ENCODE results near the gene OBP2A.

The OBP2A gene

DNA sequence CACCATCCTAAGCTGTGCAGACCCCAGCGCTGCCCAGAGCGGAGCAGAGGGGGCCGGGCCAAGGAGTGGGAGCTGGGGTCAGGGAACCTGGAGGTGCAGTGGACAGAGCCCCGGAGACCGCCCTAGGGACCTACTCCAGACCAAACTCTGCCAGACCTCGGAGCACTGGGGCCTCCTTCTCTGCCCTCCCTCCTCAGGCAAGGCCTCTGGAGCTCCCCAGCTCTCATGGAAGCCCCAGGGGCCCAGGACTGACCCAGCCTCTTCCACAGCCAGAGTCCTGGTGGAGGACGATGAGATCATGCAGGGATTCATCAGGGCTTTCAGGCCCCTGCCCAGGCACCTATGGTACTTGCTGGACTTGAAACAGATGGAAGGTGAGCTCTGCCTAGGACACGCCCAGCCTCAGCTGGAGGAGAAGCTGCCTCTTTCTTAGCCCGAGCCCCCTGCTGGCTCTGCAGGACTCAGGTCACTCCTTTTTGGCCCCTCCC lies 19.3 kb downstream of the OBP2A start:
- CTCF ChIA-PET = no interaction called here
- Mint-ChIP-seq H3K9me3 (peaks cover 5% of the 10 kb centered on the region), H3K27ac (no peak overlapping the region), H3K4me1 (no peaks in the 10 kb centered on the region), H3K27me3 (no peaks in the 10 kb centered on the region), H3K4me3 (no peak overlapping the region), H3K36me3 (no peaks in the 10 kb centered on the region)
- no peak for DNase-seq

DNA sequence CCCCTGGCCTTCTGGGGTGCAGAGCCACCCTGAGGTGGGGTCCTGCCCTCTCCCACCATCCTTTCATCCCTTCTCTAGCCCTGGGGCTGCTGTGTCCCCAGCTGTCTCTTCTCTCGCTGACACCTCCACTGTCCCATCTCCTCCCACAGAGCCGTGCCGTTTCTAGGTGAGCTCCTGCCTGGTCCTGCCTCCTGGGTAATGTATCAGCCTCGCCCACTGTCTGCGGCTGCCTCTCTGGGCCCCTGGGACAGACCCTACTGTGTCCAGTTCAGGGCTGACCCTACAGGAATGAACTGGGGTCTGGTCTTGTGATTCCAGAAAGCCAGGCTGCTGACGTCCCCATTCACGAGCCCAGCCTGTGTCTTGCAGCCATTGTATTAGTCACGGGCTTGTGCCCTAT lies 19.7 kb downstream of the OBP2A start:
- H3K4me3 Mint-ChIP-seq = no peak overlapping the region
- H3K27me3 Mint-ChIP-seq = no peaks in the 10 kb centered on the region
- no peaks in the 10 kb centered on the region for H3K36me3 Mint-ChIP-seq
- no peaks in the 10 kb centered on the region for H3K4me1 Mint-ChIP-seq
- CTCF ChIA-PET = no interaction called here
- no peak overlapping the region for H3K27ac Mint-ChIP-seq
- H3K9me3 Mint-ChIP-seq = peaks cover 5% of the 10 kb centered on the region
- DNase-seq = no peak

DNA sequence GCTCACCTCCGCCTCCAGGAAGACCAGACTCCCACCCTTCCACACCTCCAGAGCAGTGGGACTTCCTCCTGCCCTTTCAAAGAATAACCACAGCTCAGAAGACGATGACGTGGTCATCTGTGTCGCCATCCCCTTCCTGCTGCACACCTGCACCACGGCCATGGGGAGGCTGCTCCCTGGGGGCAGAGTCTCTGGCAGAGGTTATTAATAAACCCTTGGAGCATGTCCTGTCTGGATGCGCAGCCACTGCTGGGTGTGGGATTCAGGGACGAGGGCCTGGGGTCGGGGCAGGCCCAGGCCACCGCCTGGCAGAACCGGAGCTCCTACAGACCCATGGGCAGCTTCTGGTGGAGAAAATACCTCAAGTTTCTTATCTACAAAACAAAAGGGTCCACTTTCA lies 20.6 kb downstream of the OBP2A start:
- H3K4me3 Mint-ChIP-seq = no peak overlapping the region
- no peak overlapping the region for H3K27ac Mint-ChIP-seq
- H3K27me3 Mint-ChIP-seq = no peaks in the 10 kb centered on the region
- CTCF ChIA-PET = interaction anchor here (0.6 kb wide), 1 partner anchor 29 kb away, joined by 3 read pairs; no protein-coding TSS in a partner anchor
- H3K36me3 Mint-ChIP-seq = no peaks in the 10 kb centered on the region
- peaks cover 5% of the 10 kb centered on the region for H3K9me3 Mint-ChIP-seq
- no peak for DNase-seq
- no peaks in the 10 kb centered on the region for H3K4me1 Mint-ChIP-seq

DNA sequence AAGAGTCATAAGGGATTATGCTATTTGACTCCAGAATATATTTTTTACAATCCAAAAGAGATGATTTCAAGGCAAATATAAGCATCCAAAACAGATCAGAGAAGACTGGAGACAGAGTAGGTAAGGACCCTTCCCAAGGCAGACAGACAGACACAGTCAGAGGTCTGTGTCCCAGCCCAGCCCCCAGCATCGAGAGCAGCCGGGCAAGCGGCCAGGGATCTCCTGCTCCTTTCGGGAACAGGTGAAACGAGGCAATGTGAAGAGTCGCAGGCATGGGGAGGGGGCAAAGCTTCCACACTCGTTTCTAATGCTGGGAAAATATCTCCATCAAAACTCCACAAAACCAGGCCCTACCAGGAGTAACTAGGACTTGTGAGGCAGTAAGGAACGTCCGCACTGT lies 21.4 kb downstream of the OBP2A start:
- Mint-ChIP-seq H3K9me3 (peaks cover 5% of the 10 kb centered on the region), H3K36me3 (no peaks in the 10 kb centered on the region), H3K27ac (no peak overlapping the region), H3K4me1 (no peaks in the 10 kb centered on the region), H3K4me3 (no peak overlapping the region), H3K27me3 (no peaks in the 10 kb centered on the region)
- CTCF ChIA-PET = no interaction called here
- DNase-seq = no peak

DNA sequence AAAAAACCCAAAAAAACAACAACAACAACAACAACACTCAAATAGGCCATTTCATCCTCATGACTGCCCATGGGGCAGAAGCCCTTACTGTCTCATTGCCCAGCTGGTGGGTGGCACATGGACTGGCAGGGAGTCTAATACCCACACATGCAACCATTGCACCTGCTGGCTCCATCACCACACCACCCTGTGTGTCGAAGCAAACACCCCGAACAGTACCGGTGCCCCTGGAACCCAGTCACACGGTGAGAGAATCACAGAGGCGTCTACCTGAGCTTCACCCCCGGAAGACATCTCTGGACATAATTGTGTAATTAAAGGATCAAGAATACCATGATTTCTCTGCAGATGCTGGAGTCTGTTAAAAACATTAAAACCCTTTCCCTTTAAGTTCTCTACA lies 22.1 kb downstream of the OBP2A start:
- H3K9me3 Mint-ChIP-seq = peaks cover 5% of the 10 kb centered on the region
- no peak for DNase-seq
- no peaks in the 10 kb centered on the region for H3K27me3 Mint-ChIP-seq
- H3K4me3 Mint-ChIP-seq = no peak overlapping the region
- CTCF ChIA-PET = no interaction called here
- no peaks in the 10 kb centered on the region for H3K4me1 Mint-ChIP-seq
- H3K36me3 Mint-ChIP-seq = no peaks in the 10 kb centered on the region
- no peak overlapping the region for H3K27ac Mint-ChIP-seq

DNA sequence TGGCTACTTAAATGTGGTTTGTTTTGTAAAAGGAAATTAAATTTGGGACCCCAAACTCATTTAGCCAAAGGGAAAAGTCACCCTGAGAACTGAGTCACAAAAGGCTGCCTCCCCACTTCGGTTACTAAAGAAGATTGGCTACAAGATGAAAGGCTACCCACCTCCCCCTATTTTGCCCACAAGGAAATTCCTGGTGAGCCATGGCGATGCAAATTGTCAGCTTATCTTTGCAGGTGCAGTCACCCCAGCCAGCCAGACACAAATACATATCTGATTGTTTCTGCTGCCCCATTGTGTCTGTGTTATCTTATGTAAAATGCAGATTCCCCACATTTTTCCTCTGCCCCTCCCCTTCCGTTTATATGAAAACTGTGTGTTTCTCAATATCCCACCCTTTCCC lies 24.5 kb downstream of the OBP2A start:
- Mint-ChIP-seq H3K27ac (no peak overlapping the region), H3K9me3 (peaks cover 5% of the 10 kb centered on the region)

DNA sequence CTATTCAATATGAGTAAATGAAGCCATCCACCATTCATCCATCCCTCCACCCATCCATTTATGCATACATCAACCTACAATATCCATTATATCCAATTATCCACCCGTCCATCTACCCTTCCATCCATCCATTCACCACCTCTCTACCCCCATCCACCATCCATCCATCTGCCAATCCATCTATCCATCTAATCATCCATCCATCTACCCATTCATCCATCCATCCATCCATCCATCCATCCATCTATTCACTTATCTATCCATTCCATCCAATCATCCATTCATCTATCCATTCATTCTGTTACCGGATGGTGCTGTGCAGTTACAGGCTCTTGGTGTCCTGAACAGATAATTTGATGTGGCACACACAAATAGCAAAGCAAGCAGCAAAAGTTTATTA lies 26.3 kb downstream of the OBP2A start:
- no peaks in the 10 kb centered on the region for H3K4me1 Mint-ChIP-seq
- H3K27me3 Mint-ChIP-seq = no peaks in the 10 kb centered on the region
- no peaks in the 10 kb centered on the region for H3K36me3 Mint-ChIP-seq
- H3K4me3 Mint-ChIP-seq = no peak overlapping the region
- peaks cover 5% of the 10 kb centered on the region for H3K9me3 Mint-ChIP-seq
- H3K27ac Mint-ChIP-seq = no peak overlapping the region
- no peak for DNase-seq
- CTCF ChIA-PET = no interaction called here

More for the DNA sequence above, 24.5 kb downstream of the OBP2A start:
- CTCF ChIA-PET = no interaction called here
- no peaks in the 10 kb centered on the region for H3K36me3 Mint-ChIP-seq
- H3K27me3 Mint-ChIP-seq = no peaks in the 10 kb centered on the region
- DNase-seq = no peak
- H3K4me3 Mint-ChIP-seq = no peak overlapping the region
- no peaks in the 10 kb centered on the region for H3K4me1 Mint-ChIP-seq

DNA sequence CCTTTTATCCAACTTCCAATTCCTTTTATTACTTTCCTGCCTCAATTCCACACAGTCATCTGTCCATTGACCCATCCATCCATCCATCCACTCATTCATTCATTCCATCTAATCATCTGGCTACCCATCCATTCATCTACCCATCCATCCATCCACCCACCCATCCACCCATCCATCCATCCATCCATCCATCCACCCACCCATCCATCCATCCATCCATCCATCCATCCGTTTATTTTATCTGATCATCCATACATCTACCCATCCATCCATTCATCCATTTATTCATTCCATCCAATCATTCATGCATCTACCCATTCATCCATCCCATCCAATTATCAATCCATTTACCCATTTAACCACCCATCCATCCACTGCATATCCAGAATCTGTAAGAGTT lies 27.2 kb downstream of the OBP2A start:
- Mint-ChIP-seq H3K36me3 (no peaks in the 10 kb centered on the region), H3K9me3 (peaks cover 5% of the 10 kb centered on the region)

DNA sequence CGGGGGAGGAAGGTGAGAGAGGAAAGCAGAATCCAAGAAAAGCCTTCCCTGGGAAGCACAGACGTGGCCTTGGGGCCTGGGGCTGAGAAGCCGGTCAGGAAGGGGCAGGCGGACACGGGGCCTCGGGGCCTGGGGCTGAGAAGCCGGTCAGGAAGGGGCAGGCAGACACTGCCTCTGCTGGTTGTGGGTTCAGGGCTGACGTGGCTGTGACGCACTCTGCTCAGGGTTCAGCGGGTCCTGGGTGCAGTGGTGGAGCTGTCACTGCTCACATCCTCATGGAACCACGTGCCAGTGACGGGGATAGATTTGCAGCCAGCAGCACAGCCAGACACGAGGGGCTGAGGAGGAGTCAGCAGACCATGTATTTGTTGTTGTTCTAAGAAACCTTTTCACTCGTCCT lies 28.4 kb downstream of the OBP2A start:
- Mint-ChIP-seq H3K27ac (no peak overlapping the region), H3K27me3 (no peaks in the 10 kb centered on the region), H3K36me3 (no peaks in the 10 kb centered on the region), H3K9me3 (peaks cover under 1% of the 10 kb centered on the region), H3K4me3 (no peak overlapping the region), H3K4me1 (no peaks in the 10 kb centered on the region)
- CTCF ChIA-PET = no interaction called here
- DNase-seq = no peak

More for the DNA sequence above, 27.2 kb downstream of the OBP2A start:
- Mint-ChIP-seq H3K27ac (no peak overlapping the region), H3K27me3 (no peaks in the 10 kb centered on the region), H3K4me1 (no peaks in the 10 kb centered on the region), H3K4me3 (no peak overlapping the region)
- CTCF ChIA-PET = no interaction called here
- DNase-seq = no peak

DNA sequence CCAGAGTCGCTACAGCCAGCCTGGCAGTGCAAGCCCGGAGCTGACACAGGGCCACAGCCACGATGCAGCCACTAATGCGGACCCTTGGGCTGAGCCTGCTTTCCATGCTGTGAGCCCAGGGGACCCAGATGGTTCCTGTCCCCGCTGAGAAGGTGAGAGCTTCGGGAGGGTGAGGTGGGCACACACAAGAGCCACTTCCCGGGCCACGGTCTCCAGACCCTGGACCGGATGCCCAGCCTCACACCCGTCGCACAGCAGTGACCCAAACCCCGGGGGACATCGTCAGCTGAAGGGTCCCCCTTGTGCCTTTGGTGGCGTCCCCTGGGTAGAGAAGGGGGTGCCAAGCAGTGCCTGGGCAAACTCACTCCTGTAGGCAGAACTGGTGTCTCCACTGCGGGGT lies 29.0 kb downstream of the OBP2A start:
- Mint-ChIP-seq H3K4me3 (no peak overlapping the region), H3K4me1 (no peaks in the 10 kb centered on the region), H3K9me3 (no peaks in the 10 kb centered on the region), H3K27ac (no peak overlapping the region), H3K36me3 (no peaks in the 10 kb centered on the region), H3K27me3 (no peaks in the 10 kb centered on the region)
- CTCF ChIA-PET = no interaction called here
- no peak for DNase-seq

DNA sequence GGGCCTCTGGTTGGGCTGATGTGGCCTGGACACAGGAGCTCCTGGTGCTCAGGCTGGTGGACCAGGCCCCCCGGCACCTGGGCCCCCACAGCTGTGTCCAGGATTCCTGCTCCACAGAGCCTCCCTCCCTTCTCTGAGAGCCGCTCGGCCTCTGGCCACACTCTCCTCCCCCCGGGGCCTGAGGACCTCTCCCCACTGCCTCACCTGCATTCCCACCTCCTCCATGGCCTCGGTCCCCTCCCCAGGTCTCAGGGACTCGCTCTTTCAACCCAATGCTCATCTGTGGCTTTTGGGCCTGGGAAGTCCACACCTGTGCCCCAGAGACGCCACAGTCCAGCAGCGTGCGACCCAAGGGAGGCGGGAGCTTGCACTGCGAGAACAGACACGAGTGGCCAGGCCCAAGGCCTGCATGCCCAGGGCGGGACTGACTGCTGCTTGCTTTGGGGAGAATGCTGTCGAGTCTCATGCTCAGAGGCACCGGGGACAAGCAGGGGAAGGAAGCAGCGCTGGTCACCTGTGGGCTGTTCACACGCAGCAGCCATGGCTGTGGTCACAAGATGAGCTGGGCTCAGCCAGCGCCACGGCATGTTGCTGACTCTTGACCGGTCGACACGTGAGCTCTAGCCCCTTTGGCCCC lies 30.2 kb downstream of the OBP2A start:
- H3K27me3 Mint-ChIP-seq = no peaks in the 10 kb centered on the region
- no peaks in the 10 kb centered on the region for H3K4me1 Mint-ChIP-seq
- no peak for DNase-seq
- H3K9me3 Mint-ChIP-seq = no peaks in the 10 kb centered on the region
- CTCF ChIA-PET = no interaction called here
- H3K36me3 Mint-ChIP-seq = no peaks in the 10 kb centered on the region
- no peak overlapping the region for H3K4me3 Mint-ChIP-seq
- H3K27ac Mint-ChIP-seq = no peak overlapping the region

DNA sequence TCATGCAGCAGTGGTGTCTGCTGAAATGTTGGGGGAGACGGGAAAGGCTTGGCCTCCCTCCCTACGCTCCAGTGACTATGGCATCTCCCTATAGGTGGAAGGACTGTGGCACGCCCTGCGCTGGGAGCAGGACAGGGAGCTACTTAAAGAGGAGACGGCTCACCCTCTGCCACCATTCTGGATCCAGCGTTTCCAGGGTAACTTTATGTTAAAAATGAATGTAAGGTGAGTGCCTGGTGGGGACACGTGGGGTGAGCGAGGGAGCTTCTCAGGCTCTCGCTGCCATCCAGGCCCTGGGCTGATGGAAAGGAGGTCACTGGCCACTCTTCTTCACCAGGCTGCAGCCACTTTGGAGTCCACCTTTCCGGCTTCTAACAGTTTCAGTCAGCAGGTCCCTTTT lies 31.3 kb downstream of the OBP2A start:
- Mint-ChIP-seq H3K27me3 (no peaks in the 10 kb centered on the region), H3K4me1 (no peaks in the 10 kb centered on the region), H3K9me3 (no peaks in the 10 kb centered on the region), H3K36me3 (no peaks in the 10 kb centered on the region), H3K27ac (no peak overlapping the region), H3K4me3 (no peak overlapping the region)
- DNase-seq = no peak
- CTCF ChIA-PET = no interaction called here

DNA sequence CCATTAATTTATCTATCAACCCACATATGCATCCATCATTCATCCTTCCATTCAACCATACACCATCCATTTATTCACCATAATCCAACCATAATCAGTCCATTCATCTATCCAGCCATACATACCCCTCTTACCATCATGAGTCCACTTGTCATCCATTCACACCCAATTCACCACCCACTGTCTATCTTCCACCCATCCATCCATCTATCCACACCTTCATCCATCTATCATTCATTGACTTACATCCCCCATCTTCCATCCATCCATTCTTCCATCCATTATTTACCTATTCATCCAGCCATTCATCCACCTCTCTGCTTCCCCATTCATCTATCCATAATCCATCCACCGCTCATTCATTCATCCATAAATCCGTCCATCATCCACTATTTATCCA lies 33.4 kb downstream of the OBP2A start:
- no peak overlapping the region for H3K4me3 Mint-ChIP-seq
- CTCF ChIA-PET = no interaction called here
- no peaks in the 10 kb centered on the region for H3K4me1 Mint-ChIP-seq
- H3K9me3 Mint-ChIP-seq = no peaks in the 10 kb centered on the region
- peaks cover 3% of the 10 kb centered on the region for H3K27me3 Mint-ChIP-seq
- no peak overlapping the region for H3K27ac Mint-ChIP-seq
- H3K36me3 Mint-ChIP-seq = no peaks in the 10 kb centered on the region
- DNase-seq = no peak

DNA sequence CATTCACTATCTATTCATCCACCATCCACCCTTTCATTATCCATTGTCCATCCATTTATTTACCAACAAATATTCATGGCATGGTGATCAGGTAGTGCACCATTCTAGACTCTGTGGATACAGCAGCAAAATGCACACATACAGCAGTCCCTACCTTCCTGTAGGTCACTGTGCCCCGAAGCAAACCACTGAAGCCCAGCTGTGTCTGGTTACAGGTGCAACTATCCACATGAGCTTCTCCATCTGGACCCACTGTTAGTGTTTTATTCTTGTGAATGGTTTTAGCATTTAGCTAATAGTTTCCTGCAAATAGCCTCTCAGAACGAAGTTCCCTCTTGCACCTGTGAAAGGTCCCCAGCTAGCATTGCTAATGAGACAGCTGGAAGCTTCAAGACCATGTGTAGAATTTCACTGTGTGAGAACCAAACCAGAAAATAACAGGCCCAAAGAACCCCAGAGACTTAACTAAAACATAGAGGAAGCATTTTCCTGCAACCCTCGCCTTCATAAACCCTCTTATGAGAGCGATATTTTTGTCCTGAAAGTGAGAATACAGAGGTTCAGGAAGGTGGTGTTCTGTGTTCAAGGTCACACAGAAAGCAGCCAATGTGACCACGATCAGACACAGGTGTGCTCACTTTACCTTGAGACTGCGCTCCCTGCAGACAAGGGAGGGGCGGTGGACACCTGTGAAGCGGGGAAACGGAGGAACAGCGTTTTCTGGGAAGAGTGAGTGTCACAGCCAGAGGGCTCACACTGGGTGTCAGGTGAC lies 34.1 kb downstream of the OBP2A start:
- CTCF ChIA-PET = no interaction called here
- H3K27me3 Mint-ChIP-seq = peaks cover 3% of the 10 kb centered on the region
- H3K9me3 Mint-ChIP-seq = no peaks in the 10 kb centered on the region
- no peak for DNase-seq
- no peaks in the 10 kb centered on the region for H3K4me1 Mint-ChIP-seq
- H3K27ac Mint-ChIP-seq = no peak overlapping the region
- H3K36me3 Mint-ChIP-seq = no peaks in the 10 kb centered on the region
- H3K4me3 Mint-ChIP-seq = no peak overlapping the region

DNA sequence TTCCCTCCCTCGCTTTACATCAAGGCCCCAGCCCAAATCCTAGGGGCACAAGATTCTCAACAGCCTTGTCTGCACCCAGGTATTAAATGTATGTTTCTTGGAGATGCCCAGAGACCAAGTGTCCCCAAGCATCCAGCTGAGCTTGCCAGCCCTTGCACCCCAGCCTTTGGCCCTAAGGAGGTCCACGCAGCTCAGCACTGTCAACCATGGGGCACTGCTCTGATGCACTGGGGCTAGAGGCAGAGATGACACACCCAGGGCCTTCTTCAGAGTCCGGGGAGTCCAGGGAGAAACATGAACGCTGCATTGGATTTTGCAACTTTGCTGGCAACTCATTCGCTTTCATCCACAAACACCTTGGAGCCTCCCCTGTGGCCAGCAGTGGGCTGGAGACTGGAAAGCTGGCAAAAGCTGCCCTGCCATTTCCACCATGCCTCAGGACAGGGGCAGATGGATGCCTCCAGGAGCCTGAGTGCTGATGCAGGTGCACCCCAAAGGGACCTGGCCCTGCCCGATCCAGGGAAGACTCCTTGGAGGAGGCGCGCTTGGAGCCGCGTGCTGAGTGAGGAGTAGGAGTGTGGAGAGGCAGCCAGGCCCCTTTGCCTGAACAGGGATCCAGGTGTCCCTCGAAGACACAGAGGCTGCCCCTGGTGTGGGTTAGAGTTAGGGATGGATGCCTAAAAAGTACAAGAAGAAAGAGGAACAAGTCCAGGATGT lies 34.9 kb downstream of the OBP2A start:
- no peaks in the 10 kb centered on the region for H3K36me3 Mint-ChIP-seq
- H3K4me3 Mint-ChIP-seq = no peak overlapping the region
- no peak overlapping the region for H3K27ac Mint-ChIP-seq
- peaks cover 3% of the 10 kb centered on the region for H3K27me3 Mint-ChIP-seq
- no peaks in the 10 kb centered on the region for H3K4me1 Mint-ChIP-seq
- no peaks in the 10 kb centered on the region for H3K9me3 Mint-ChIP-seq
- CTCF ChIA-PET = no interaction called here
- DNase-seq = no peak

Measured in activated naive CD4-positive, alpha-beta T cell treated with anti-CD3 and anti-CD28 coated beads, Interleukin-2, amount 10 ng/mL, durations not matched to agents 7 days and 5 days (primary cell).